ENCODE results near the gene CCDC9. TPM values are rescaled to one million over a fixed set of nuclear protein-coding genes. Genes with fewer than 3 reads are reported as not detected.

The CCDC9 gene
- total and polyA plus RNA-seq, 4 donors, result 1.4 to 8.1 (median 5.4) TPM

DNA sequence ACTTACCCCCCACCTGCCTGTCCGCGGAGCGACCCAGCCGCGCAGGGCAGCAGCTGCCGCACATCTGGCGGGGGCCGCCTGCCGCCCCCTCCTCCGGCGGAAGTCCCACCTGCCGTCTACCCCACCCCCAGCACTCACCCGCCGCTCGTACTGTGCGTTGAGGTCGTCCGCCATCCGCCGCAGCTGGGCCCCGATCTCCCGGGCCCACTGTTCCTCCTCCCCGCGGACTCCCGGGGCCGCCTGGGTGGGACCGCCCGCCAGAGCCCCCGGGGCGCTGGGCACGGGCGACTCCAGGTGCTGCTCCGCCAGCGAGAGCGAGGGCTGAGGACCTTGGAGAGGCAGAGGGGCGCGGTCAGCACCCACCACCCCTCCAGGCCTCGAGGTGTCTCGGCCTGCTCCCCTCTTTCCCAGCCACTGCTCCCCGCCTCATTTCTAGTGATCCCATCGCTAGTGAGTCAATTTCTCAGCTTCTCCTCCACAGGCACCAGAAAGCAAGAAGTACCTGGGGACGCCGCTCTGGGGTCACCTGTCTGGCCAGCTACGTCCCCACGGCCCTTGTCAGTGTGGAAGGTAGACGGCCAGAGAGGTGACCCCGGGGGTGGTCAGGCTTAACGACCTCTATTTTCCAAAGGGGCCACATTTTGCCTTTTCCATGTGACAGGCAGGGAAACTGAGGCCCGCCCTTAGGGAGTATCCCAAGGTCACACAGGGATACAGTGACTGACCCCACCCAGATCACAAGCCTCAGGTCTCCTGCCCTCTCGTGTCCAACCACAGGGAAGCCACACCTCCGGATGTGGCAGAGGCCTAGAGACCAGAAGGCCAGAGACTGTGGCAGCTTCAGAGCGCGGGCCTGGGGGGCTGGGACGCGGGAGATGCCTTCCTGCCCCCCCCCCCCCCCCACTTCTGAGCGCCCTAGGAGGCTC, 29.6 kb upstream of the CCDC9 start:
- peak; percentile 63 for DNase-seq (ENCODE audit: low spot score)
- TF ChIP-seq, protein P1, sequence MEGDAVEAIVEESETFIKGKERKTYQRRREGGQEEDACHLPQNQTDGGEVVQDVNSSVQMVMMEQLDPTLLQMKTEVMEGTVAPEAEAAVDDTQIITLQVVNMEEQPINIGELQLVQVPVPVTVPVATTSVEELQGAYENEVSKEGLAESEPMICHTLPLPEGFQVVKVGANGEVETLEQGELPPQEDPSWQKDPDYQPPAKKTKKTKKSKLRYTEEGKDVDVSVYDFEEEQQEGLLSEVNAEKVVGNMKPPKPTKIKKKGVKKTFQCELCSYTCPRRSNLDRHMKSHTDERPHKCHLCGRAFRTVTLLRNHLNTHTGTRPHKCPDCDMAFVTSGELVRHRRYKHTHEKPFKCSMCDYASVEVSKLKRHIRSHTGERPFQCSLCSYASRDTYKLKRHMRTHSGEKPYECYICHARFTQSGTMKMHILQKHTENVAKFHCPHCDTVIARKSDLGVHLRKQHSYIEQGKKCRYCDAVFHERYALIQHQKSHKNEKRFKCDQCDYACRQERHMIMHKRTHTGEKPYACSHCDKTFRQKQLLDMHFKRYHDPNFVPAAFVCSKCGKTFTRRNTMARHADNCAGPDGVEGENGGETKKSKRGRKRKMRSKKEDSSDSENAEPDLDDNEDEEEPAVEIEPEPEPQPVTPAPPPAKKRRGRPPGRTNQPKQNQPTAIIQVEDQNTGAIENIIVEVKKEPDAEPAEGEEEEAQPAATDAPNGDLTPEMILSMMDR (IDR thresholded peaks at IDR 0.05; ENCODE audit: low read depth, low read length, missing input control), result no peak
- TF ChIP-seq, protein P2, sequence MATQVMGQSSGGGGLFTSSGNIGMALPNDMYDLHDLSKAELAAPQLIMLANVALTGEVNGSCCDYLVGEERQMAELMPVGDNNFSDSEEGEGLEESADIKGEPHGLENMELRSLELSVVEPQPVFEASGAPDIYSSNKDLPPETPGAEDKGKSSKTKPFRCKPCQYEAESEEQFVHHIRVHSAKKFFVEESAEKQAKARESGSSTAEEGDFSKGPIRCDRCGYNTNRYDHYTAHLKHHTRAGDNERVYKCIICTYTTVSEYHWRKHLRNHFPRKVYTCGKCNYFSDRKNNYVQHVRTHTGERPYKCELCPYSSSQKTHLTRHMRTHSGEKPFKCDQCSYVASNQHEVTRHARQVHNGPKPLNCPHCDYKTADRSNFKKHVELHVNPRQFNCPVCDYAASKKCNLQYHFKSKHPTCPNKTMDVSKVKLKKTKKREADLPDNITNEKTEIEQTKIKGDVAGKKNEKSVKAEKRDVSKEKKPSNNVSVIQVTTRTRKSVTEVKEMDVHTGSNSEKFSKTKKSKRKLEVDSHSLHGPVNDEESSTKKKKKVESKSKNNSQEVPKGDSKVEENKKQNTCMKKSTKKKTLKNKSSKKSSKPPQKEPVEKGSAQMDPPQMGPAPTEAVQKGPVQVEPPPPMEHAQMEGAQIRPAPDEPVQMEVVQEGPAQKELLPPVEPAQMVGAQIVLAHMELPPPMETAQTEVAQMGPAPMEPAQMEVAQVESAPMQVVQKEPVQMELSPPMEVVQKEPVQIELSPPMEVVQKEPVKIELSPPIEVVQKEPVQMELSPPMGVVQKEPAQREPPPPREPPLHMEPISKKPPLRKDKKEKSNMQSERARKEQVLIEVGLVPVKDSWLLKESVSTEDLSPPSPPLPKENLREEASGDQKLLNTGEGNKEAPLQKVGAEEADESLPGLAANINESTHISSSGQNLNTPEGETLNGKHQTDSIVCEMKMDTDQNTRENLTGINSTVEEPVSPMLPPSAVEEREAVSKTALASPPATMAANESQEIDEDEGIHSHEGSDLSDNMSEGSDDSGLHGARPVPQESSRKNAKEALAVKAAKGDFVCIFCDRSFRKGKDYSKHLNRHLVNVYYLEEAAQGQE (IDR thresholded peaks at IDR 0.05), result peak; percentile 77
- TF ChIP-seq SP1 (IDR thresholded peaks at IDR 0.05) (peak; percentile 68), YY1 (IDR thresholded peaks at IDR 0.05) (peak; percentile 76), TAF1 (conservative IDR thresholded peaks at IDR 0.05) (no peak), HNF4A (conservative IDR thresholded peaks at IDR 0.05) (peak; percentile 37 to 38), EGR1 (IDR thresholded peaks at IDR 0.05; ENCODE audit: low read depth in 2 of 2) (no peak), HNF4G (IDR thresholded peaks at IDR 0.05) (no peak), RAD21 (IDR thresholded peaks at IDR 0.05) (no peak), GABPA (IDR thresholded peaks at IDR 0.05 in 1 of 2, conservative IDR thresholded peaks at IDR 0.05 in 1 of 2) (peak in 1 of 2 donors; percentile 75), NR2F2 (IDR thresholded peaks at IDR 0.05) (peak; percentile 8), JUND (IDR thresholded peaks at IDR 0.05) (no peak), RXRA (IDR thresholded peaks at IDR 0.05) (peak; percentile 90 to 93), FOXA1 (IDR thresholded peaks at IDR 0.05) (no peak)
- TF ChIP-seq, protein P3, sequence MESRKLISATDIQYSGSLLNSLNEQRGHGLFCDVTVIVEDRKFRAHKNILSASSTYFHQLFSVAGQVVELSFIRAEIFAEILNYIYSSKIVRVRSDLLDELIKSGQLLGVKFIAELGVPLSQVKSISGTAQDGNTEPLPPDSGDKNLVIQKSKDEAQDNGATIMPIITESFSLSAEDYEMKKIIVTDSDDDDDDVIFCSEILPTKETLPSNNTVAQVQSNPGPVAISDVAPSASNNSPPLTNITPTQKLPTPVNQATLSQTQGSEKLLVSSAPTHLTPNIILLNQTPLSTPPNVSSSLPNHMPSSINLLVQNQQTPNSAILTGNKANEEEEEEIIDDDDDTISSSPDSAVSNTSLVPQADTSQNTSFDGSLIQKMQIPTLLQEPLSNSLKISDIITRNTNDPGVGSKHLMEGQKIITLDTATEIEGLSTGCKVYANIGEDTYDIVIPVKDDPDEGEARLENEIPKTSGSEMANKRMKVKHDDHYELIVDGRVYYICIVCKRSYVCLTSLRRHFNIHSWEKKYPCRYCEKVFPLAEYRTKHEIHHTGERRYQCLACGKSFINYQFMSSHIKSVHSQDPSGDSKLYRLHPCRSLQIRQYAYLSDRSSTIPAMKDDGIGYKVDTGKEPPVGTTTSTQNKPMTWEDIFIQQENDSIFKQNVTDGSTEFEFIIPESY (IDR thresholded peaks at IDR 0.05), result no peak
- TF ChIP-seq, protein P4, sequence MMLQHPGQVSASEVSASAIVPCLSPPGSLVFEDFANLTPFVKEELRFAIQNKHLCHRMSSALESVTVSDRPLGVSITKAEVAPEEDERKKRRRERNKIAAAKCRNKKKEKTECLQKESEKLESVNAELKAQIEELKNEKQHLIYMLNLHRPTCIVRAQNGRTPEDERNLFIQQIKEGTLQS (IDR thresholded peaks at IDR 0.05), result no peak
- TF ChIP-seq, protein P5, sequence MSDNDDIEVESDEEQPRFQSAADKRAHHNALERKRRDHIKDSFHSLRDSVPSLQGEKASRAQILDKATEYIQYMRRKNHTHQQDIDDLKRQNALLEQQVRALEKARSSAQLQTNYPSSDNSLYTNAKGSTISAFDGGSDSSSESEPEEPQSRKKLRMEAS (IDR thresholded peaks at IDR 0.05), result peak; percentile 73
- Histone ChIP-seq H3K36me3 (ENCODE audit: control insufficient read depth in 4 of 4, insufficient read depth in 3 of 4, low read depth in 1 of 4, low read length in 3 of 4) (peaks cover 0 to 3% (median 0%) of the 10 kb centered on the region in 4 donors), H3K9me3 (ENCODE audit: control insufficient read depth in 4 of 4, low read length in 3 of 4) (no peaks in the 10 kb centered on the region), H3K4me1 (ENCODE audit: control insufficient read depth in 4 of 4, insufficient read depth in 4 of 4, low read length in 3 of 4) (peaks cover 9 to 40% (median 29%) of the 10 kb centered on the region in 4 donors), H3K27me3 (ENCODE audit: control insufficient read depth in 4 of 4, insufficient read depth in 4 of 4, low read length in 3 of 4) (no peaks in the 10 kb centered on the region), H3K27ac (ENCODE audit: low read depth in 1 of 2, low read length in 2 of 2) (peak overlapping the region; percentile 98), H3K9ac (ENCODE audit: low read depth in 1 of 2, low read length in 2 of 2) (peak overlapping the region; percentile 74 to 88), H3K4me3 (ENCODE audit: low read depth in 1 of 3, low read length in 3 of 3) (peak overlapping the region; percentile 54 to 73 (median 60))
- 2% methylated on average over 56 of the region's 56 CpGs for WGBS
